MG63 (cell line): ENCODE data around the gene HTATSF1. TPM values are rescaled to one million over a fixed set of nuclear protein-coding genes. Genes with fewer than 3 reads are reported as not detected.

ENCODE experiments used
- DNase-seq: peaks from one replicate; pipeline ENCODE4 v3.0.0-alpha.2; 2020
- H3K27me3 ChIP-seq: fragments of 250-450 bp; sonication (Bioruptor Pico); 2 replicates; pipeline ENCODE4 v1.5.1; 2020; ENCODE audit warnings: mild to moderate bottlenecking, moderate library complexity
- H3K36me3 ChIP-seq: fragments of 250-450 bp; sonication (Bioruptor Pico); 2 replicates; pipeline ENCODE4 v1.5.1; 2020; ENCODE audit warnings: mild to moderate bottlenecking, moderate library complexity
- H3K4me3 ChIP-seq: fragments of 250-450 bp; sonication (Bioruptor Pico); 2 replicates; pipeline ENCODE4 v1.5.1; 2020; ENCODE audit warnings: mild to moderate bottlenecking, moderate library complexity
- H3K9me3 ChIP-seq: fragments of 250-450 bp; sonication (Bioruptor Pico); 2 replicates; pipeline ENCODE4 v1.5.1; 2020; ENCODE audit warnings: mild to moderate bottlenecking, moderate library complexity
- total RNA-seq: library from RNA; depleted of rRNA; stranded (reverse); fragments of >200 nt; shearing (Covaris generic); gene quantifications from 2 replicates; pipeline ENCODE4 v1.2.3, GENCODE V29; 2014; ENCODE audit warnings: low replicate concordance; rRNA removed

Gene HTATSF1
- total RNA-seq: 19.4 and 53.7 TPM in 2 replicates

- Histone ChIP-seq H3K36me3 (peaks cover 20% of the 10 kb centered on the region), H3K9me3 (no peaks in the 10 kb centered on the region), H3K27me3 (no peaks in the 10 kb centered on the region), H3K4me3 (peak within 1 kb of the TSS; percentile 73)
- no peak for DNase-seq
These were observed at the start of gene HTATSF1 for GRCh38 chrX:136497556-136498052. HTATSF1 (plus strand) TSS chrX:136497592; CDS start chrX:136497685, 93 bp downstream.

- H3K4me3 ChIP-seq: no peak overlapping the region
- no peaks in the 10 kb centered on the region for H3K36me3 ChIP-seq
- DNase-seq: no peak
- H3K27me3 ChIP-seq: no peaks in the 10 kb centered on the region
- H3K9me3 ChIP-seq: no peaks in the 10 kb centered on the region
These were observed 49.4 kb upstream of the HTATSF1 start for GRCh38 chrX:136447968-136448367.

- no peaks in the 10 kb centered on the region for H3K36me3 ChIP-seq
- DNase-seq: no peak
- no peak overlapping the region for H3K4me3 ChIP-seq
- no peaks in the 10 kb centered on the region for H3K27me3 ChIP-seq
- H3K9me3 ChIP-seq: no peaks in the 10 kb centered on the region
These were observed 47.2 kb upstream of the HTATSF1 start for GRCh38 chrX:136450050-136450830.

- H3K9me3 ChIP-seq: no peaks in the 10 kb centered on the region
- H3K4me3 ChIP-seq: no peak overlapping the region
- no peaks in the 10 kb centered on the region for H3K27me3 ChIP-seq
- no peaks in the 10 kb centered on the region for H3K36me3 ChIP-seq
- no peak for DNase-seq
These were observed 44.8 kb upstream of the HTATSF1 start for GRCh38 chrX:136452614-136453013.

GRCh38 chrX:136453114-136453513 is 44.3 kb upstream of the HTATSF1 start:
- Histone ChIP-seq H3K27me3 (no peaks in the 10 kb centered on the region), H3K36me3 (no peaks in the 10 kb centered on the region), H3K9me3 (no peaks in the 10 kb centered on the region), H3K4me3 (no peak overlapping the region)
- DNase-seq: no peak

- H3K4me3 ChIP-seq: no peak overlapping the region
- DNase-seq: no peak
- H3K9me3 ChIP-seq: no peaks in the 10 kb centered on the region
- H3K36me3 ChIP-seq: no peaks in the 10 kb centered on the region
- no peaks in the 10 kb centered on the region for H3K27me3 ChIP-seq
These were observed 43.6 kb upstream of the HTATSF1 start for GRCh38 chrX:136453771-136454170.

- Histone ChIP-seq H3K9me3 (no peaks in the 10 kb centered on the region), H3K4me3 (no peak overlapping the region), H3K27me3 (no peaks in the 10 kb centered on the region), H3K36me3 (no peaks in the 10 kb centered on the region)
- DNase-seq: no peak
These were observed 41.3 kb upstream of the HTATSF1 start for GRCh38 chrX:136456133-136456532.

- Histone ChIP-seq H3K36me3 (no peaks in the 10 kb centered on the region), H3K4me3 (no peak overlapping the region), H3K27me3 (no peaks in the 10 kb centered on the region), H3K9me3 (no peaks in the 10 kb centered on the region)
- DNase-seq: no peak
These were observed 40.0 kb upstream of the HTATSF1 start for GRCh38 chrX:136457303-136457917.

GRCh38 chrX:136464589-136464988 is 32.8 kb upstream of the HTATSF1 start:
- H3K4me3 ChIP-seq: no peak overlapping the region
- H3K36me3 ChIP-seq: no peaks in the 10 kb centered on the region
- H3K27me3 ChIP-seq: no peaks in the 10 kb centered on the region
- no peaks in the 10 kb centered on the region for H3K9me3 ChIP-seq
- no peak for DNase-seq

GRCh38 chrX:136467303-136467702 is 30.1 kb upstream of the HTATSF1 start:
- no peak for DNase-seq
- Histone ChIP-seq H3K4me3 (no peak overlapping the region), H3K9me3 (no peaks in the 10 kb centered on the region), H3K36me3 (no peaks in the 10 kb centered on the region), H3K27me3 (no peaks in the 10 kb centered on the region)

GRCh38 chrX:136468391-136469103 is 28.8 kb upstream of the HTATSF1 start:
- Histone ChIP-seq H3K27me3 (no peaks in the 10 kb centered on the region), H3K36me3 (no peaks in the 10 kb centered on the region)
- no peak for DNase-seq

GRCh38 chrX:136473663-136474062 is 23.7 kb upstream of the HTATSF1 start:
- Histone ChIP-seq H3K27me3 (no peaks in the 10 kb centered on the region), H3K9me3 (no peaks in the 10 kb centered on the region), H3K4me3 (no peak overlapping the region), H3K36me3 (no peaks in the 10 kb centered on the region)
- no peak for DNase-seq

More at GRCh38 chrX:136468391-136469103, 28.8 kb upstream of the HTATSF1 start:
- Histone ChIP-seq H3K4me3 (no peak overlapping the region), H3K9me3 (no peaks in the 10 kb centered on the region)

GRCh38 chrX:136475236-136475635 is 22.2 kb upstream of the HTATSF1 start:
- Histone ChIP-seq H3K9me3 (no peaks in the 10 kb centered on the region), H3K27me3 (no peaks in the 10 kb centered on the region), H3K36me3 (no peaks in the 10 kb centered on the region), H3K4me3 (no peak overlapping the region)
- DNase-seq: no peak

GRCh38 chrX:136476501-136476900 is 20.9 kb upstream of the HTATSF1 start:
- Histone ChIP-seq H3K36me3 (no peaks in the 10 kb centered on the region), H3K9me3 (no peaks in the 10 kb centered on the region), H3K27me3 (no peaks in the 10 kb centered on the region), H3K4me3 (no peak overlapping the region)
- DNase-seq: no peak

GRCh38 chrX:136477026-136477425 is 20.4 kb upstream of the HTATSF1 start:
- Histone ChIP-seq H3K9me3 (no peaks in the 10 kb centered on the region), H3K36me3 (no peaks in the 10 kb centered on the region)
- no peak for DNase-seq

GRCh38 chrX:136480383-136480782 is 17.0 kb upstream of the HTATSF1 start:
- no peaks in the 10 kb centered on the region for H3K36me3 ChIP-seq
- no peak overlapping the region for H3K4me3 ChIP-seq
- no peaks in the 10 kb centered on the region for H3K27me3 ChIP-seq
- no peaks in the 10 kb centered on the region for H3K9me3 ChIP-seq
- DNase-seq: no peak

More at GRCh38 chrX:136477026-136477425, 20.4 kb upstream of the HTATSF1 start:
- H3K4me3 ChIP-seq: no peak overlapping the region
- no peaks in the 10 kb centered on the region for H3K27me3 ChIP-seq

GRCh38 chrX:136487647-136488046 is 9.7 kb upstream of the HTATSF1 start, which contains the start of gene BRS3:
BRS3 (plus strand) TSS chrX:136487947; CDS start chrX:136488115, 168 bp downstream.
- no peaks in the 10 kb centered on the region for H3K36me3 ChIP-seq
- no peaks in the 10 kb centered on the region for H3K9me3 ChIP-seq
- peaks cover 17% of the 10 kb centered on the region; the same call in 1 of the 2 replicates for H3K27me3 ChIP-seq
- H3K4me3 ChIP-seq: no peak within 1 kb of the TSS
- no peak for DNase-seq
